Measurements from ENCODE around the gene HERPUD1.

GRCh38 chr16:56886296-56886695 is 45.6 kb upstream of the HERPUD1 start:
- TF ChIP-seq ELF4 (IDR thresholded peaks at IDR 0.05) (no peak), FOXM1 (IDR thresholded peaks at IDR 0.05; ENCODE audit: borderline replicate concordance) (no peak), FOXK2 (IDR thresholded peaks at IDR 0.05) (no peak), HDGF (IDR thresholded peaks at IDR 0.05; ENCODE audit: borderline replicate concordance) (no peak), ZNF384 (IDR thresholded peaks at IDR 0.05) (no peak), LEF1 (IDR thresholded peaks at IDR 0.05; ENCODE audit: borderline replicate concordance) (no peak), TARDBP (IDR thresholded peaks at IDR 0.05) (no peak), FOXA1 (IDR thresholded peaks at IDR 0.05) (no peak), PKNOX1 (IDR thresholded peaks at IDR 0.05) (no peak), CTBP1 (IDR thresholded peaks at IDR 0.05; ENCODE audit: borderline replicate concordance) (no peak), BHLHE40 (IDR thresholded peaks at IDR 0.05; ENCODE audit: borderline replicate concordance) (no peak), ARNT (IDR thresholded peaks at IDR 0.05) (no peak)
